Effector memory CD8-positive, alpha-beta T cell (primary cell): Measurements from ENCODE around the gene BRSK2.

Experiments
- ATAC-seq: fragments of 150-1000 bp; cut with Tn5 transposase; replicated peaks from 2 replicates; pipeline ENCODE4 v1.10.0; 2021; ENCODE audit warnings: mild to moderate bottlenecking, moderate library complexity
- DNase-seq, 3 experiments: peaks; one replicate each; pipeline ENCODE4 v3.0.0; 2021
- H3K27ac Mint-ChIP-seq, 2 donors: one replicate each; pipeline ENCODE4 v1.8.0; 2022; ENCODE audit warnings: mild to moderate bottlenecking in 2 of 2, mixed read lengths in 2 of 2, moderate library complexity in 2 of 2
- H3K27me3 Mint-ChIP-seq, 2 donors: one replicate each; pipeline ENCODE4 v1.8.0; 2022; ENCODE audit warnings: mixed read lengths in 2 of 2
- H3K36me3 Mint-ChIP-seq: one replicate; pipeline ENCODE4 v1.8.0; 2022; ENCODE audit warnings: mild to moderate bottlenecking, moderate library complexity, mixed read lengths; ENCODE audit not compliant: insufficient read depth
- H3K4me1 Mint-ChIP-seq, 2 donors: one replicate each; pipeline ENCODE4 v1.8.0; 2022; ENCODE audit warnings: low read depth in 2 of 2, mixed read lengths in 2 of 2
- H3K4me3 Mint-ChIP-seq, 2 donors: one replicate each; pipeline ENCODE4 v1.8.0; 2022; ENCODE audit warnings: mild to moderate bottlenecking in 2 of 2, mixed read lengths in 2 of 2, moderate library complexity in 2 of 2
- H3K9me3 Mint-ChIP-seq, 2 donors: one replicate each; pipeline ENCODE4 v1.8.0; 2022; ENCODE audit warnings: mixed read lengths in 2 of 2

Gene BRSK2

DNA sequence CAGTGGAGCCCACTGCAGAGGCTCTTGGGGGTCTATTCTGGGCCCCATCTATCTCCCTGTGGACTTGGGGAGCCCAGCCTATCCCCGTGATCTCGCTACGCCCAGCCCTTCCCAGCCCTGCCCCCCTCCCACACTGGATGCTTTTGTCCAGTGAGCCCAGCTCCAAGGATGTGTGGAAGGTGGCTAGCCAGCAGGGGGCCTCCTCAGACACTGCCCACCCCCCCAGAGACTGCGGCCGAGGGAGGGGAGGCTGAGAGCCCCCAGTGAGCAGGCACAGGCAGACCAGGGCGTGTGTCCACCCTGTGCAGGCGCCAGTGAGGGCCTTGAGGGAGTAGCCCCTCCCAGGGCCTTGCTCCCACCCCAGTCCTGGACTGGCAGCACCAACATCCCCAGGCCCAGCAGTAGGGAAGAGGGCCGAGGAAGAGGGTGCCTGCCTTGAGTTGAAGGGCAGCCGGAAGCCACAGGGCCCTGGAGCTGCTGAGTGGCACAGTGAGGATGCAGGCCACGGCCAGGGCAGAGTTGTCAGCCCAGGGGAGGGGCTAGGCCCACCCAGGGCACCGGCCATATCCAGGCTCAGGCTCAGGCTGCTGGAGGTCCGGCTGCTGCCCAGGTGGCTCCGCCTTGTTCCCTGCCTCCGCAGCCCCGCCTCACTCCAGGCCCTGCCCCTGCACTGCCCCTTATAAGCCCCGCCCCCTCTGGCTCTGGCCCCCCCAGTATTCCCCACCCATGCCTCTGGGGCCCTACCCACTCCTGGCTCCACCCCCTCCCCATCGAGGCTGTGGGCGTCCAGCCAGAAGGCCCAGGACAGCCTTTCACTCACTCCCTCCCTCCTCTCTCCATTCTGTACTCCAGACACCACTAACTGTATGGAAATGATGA is 68.8 kb downstream of the BRSK2 start:
- no peak for ATAC-seq

DNA sequence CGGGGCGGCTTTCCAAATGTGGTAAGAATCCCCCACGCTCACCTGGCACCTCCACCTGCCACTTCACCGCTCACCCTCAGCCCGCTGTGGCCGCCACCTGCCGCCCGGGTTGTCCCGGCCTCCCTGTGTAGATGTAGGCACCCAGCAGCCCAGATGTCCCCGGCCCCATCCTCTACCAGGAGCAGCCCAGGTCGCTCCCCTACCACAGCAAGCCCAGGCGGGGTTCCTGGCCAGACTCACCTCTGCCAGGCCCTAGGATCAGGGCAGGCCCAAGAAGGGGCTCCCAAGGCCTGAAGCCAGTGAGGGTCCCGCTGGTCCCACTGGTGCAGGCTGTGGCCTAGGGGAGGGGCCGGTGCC is 69.5 kb downstream of the BRSK2 start:
- ATAC-seq, result no peak
- peaks cover 9% of the 10 kb centered on the region for H3K36me3 Mint-ChIP-seq
- no peaks in the 10 kb centered on the region for H3K27me3 Mint-ChIP-seq
- no peaks in the 10 kb centered on the region for H3K9me3 Mint-ChIP-seq
- peaks cover 9 to 11% of the 10 kb centered on the region in 2 donors for H3K4me1 Mint-ChIP-seq
- DNase-seq, result no peak
- no peak overlapping the region for H3K27ac Mint-ChIP-seq
- H3K4me3 Mint-ChIP-seq, result no peak overlapping the region

More for the DNA sequence above, 68.8 kb downstream of the BRSK2 start:
- Mint-ChIP-seq H3K27me3 (no peaks in the 10 kb centered on the region), H3K4me3 (no peak overlapping the region), H3K4me1 (peaks cover 9 to 17% of the 10 kb centered on the region in 2 donors), H3K9me3 (no peaks in the 10 kb centered on the region), H3K27ac (no peak overlapping the region), H3K36me3 (peaks cover 12% of the 10 kb centered on the region)
- no peak for DNase-seq

DNA sequence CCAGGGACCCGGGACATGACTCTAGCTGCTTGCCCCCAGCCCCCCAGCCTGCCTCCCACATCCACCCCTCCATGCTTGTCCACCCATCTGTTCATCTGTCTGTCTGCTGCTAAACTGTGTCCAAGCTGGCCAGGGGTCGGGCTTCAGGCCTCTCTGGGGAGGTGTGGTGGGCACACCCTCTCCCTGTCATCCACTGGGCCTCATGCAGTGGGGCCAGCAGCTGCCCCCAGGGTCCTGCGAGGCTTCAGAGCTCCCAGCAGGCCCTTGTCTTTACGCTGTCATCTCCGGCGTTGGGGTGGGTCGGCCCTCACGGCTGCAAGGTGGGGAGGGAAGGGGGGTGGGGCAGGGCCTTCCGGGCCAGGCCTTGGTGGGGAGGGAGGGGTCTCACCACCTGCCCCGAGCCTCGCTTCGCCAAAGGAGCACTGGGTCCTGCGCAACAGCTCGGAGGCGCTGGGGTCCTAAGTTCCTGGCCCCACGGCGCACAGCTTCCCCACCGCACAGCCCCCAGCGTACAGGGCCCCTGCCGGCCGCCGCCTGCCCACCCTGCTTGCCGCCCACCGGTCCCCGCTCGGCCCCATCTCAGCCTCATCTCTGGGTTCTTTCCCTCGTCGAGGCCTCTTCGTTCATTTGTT is 70.1 kb downstream of the BRSK2 start:
- Mint-ChIP-seq H3K27me3 (no peaks in the 10 kb centered on the region), H3K27ac (no peak overlapping the region)

DNA sequence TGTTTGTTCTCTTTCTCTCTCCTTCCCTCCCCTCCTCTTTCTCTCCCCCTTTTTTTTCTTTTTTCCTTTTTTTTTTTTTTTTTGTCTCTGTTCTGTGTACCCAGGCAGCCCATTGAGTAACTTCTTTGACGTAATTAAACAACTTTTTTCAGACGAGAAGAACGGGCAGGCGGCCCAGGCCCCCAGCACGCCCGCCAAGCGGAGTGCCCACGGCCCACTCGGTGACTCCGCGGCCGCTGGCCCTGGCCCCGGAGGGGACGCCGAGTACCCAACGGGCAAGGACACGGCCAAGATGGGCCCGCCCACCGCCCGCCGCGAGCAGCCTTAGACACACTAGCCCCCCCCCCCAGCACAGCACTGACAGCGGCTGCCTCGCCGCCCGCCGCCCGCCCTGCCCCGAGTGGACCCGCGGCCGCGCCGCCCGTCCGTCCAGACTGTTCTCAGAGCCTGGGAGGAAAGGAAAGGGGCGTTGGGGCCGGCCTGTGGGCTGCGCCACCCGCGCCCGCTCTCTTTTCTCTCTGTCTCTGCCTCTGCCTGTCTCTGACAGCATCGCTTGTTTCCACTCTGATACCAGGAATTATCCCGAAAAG is 70.8 kb downstream of the BRSK2 start:
- Mint-ChIP-seq H3K9me3 (no peaks in the 10 kb centered on the region), H3K4me1 (peaks cover 9 to 10% of the 10 kb centered on the region in 2 donors), H3K27me3 (no peaks in the 10 kb centered on the region), H3K4me3 (no peak overlapping the region), H3K27ac (no peak overlapping the region), H3K36me3 (peaks cover 9% of the 10 kb centered on the region)
- ATAC-seq, result no peak
- no peak for DNase-seq

More for the DNA sequence above, 70.1 kb downstream of the BRSK2 start:
- H3K4me1 Mint-ChIP-seq, result peaks cover 9 to 11% of the 10 kb centered on the region in 2 donors
- no peak overlapping the region for H3K4me3 Mint-ChIP-seq
- H3K9me3 Mint-ChIP-seq, result no peaks in the 10 kb centered on the region
- peaks cover 9% of the 10 kb centered on the region for H3K36me3 Mint-ChIP-seq
- no peak for DNase-seq
- no peak for ATAC-seq

DNA sequence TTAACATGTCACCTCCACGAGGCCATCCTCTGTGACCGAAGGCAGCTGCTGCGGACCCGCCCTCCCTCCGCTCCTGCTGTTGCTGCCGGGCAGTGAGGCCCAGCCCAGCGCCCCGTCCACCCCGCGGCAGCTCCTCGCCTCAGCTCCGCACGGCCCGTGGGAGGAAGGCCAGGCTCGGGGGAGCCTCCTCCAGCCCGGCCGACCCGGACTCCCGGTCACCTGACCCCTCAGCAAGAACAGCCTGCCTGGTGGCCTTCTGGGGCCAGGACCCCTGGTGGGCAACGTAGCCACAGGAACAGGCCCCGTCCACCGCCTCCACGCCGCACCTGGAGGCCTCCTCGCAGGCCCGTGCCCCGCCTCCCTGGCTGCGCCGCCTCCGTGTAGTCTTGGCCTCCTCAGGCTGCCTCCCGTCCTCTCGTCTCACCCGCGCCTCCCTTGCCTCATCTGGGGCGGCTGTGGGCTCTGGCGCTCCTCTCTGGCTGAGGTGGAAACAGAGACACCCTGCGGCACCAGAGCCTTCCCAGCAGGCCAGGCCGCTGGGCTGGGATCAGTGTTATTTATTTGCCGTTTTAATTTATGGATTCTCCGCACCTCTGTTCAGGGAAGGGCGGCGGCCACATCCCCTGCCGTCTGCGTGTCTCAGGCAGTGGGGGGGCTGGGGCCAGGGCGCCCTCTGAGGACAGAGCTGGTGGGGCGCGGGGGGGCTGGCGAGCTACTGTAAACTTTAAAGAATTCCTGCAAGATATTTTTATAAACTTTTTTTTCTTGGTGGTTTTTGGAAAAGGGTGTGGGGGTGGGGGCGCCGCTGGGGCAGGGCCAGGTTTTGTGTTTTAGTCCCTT is 71.5 kb downstream of the BRSK2 start:
- Mint-ChIP-seq H3K9me3 (no peaks in the 10 kb centered on the region), H3K36me3 (peaks cover 7% of the 10 kb centered on the region), H3K4me3 (no peak overlapping the region), H3K27me3 (no peaks in the 10 kb centered on the region), H3K4me1 (peaks cover 4 to 7% of the 10 kb centered on the region in 2 donors), H3K27ac (no peak overlapping the region)
- ATAC-seq, result no peak
- no peak for DNase-seq

DNA sequence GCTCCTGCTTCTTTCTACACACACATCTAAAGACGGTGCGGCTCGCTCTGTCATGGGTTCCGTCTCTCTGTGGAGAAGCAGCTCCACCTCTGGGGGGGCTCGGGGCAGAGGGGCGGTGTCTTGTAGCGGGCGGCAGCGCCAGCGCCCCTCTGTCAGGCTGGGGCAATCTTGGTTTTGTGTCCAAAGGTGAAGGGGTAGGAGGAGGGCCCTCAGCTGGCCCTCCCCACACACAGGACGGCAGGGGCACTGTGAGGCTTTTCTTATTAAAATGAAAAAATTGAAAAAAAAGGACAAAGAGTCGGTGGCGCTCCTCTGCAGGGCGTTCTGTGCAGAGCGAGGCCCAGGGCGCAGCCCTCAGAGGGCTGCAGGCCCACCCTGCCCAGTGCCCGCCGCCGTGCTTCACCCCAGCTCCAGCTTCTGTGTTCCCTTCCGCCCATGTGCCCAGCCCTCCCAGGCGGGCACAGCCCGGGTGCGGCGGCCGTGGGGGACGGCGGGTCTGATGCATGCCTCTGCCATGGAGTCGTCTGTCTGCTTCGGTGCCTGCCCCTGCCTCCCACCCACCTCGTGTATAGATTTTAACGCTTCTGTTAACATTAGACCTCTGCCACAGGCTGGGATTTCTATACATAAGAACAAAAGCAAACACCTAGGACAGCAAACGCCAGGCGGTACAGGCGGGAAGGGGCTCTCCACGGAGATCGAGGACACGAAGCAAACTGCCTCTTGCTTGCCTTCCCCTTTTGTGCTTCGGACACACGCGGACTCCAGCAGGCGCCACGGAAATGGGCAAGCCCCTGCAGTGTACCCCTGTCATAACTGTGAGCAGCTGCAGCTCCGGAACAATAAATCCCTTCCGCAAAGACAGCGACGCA is 72.3 kb downstream of the BRSK2 start:
- peaks cover 6 to 10% of the 10 kb centered on the region in 2 donors for H3K4me1 Mint-ChIP-seq
- DNase-seq (no peak), ATAC-seq (no peak)
- no peak overlapping the region for H3K27ac Mint-ChIP-seq
- H3K27me3 Mint-ChIP-seq, result no peaks in the 10 kb centered on the region
- H3K4me3 Mint-ChIP-seq, result no peak overlapping the region
- peaks cover 5% of the 10 kb centered on the region for H3K36me3 Mint-ChIP-seq
- no peaks in the 10 kb centered on the region for H3K9me3 Mint-ChIP-seq

DNA sequence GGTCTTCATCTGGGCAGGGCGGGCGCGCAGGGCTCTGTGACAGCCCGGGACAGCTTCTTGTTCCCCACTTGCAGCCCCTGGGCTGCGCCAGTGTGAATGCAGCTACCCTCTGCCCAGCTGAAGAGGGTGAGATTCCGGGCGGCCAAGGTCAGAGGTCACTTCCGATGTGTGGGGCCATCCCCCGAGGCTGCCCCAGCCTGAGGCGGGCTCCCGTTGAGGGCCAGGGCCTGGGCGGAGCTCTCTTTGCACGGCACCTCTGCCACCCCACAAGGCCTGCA is 72.9 kb downstream of the BRSK2 start:
- Mint-ChIP-seq H3K27me3 (no peaks in the 10 kb centered on the region), H3K27ac (no peak overlapping the region), H3K4me3 (no peak overlapping the region), H3K4me1 (peaks cover 7 to 15% of the 10 kb centered on the region in 2 donors), H3K36me3 (peaks cover 2% of the 10 kb centered on the region), H3K9me3 (no peaks in the 10 kb centered on the region)
- no peak for DNase-seq
- ATAC-seq, result no peak

DNA sequence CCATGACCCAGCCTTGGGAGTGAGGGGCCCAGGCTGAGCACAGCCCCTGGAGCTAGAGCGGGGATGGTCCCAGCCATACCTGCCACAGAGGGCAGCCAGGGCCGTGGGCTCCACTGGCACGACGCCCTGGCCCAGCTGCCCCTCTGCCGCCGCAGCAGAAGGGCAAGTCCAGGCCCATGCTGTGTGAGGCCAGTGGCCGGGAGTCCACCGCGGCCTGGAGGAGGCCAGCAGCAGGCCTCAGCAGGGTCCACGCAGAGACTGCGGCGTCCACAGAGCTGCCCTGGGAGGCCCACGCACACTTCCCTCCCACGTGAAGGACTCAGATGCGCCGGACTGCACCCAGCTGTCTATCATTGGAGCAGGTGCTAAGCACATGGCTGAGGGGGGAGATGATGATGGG is 73.3 kb downstream of the BRSK2 start:
- Mint-ChIP-seq H3K4me3 (no peak overlapping the region), H3K36me3 (peaks cover 4% of the 10 kb centered on the region), H3K27me3 (no peaks in the 10 kb centered on the region), H3K27ac (no peak overlapping the region), H3K9me3 (no peaks in the 10 kb centered on the region), H3K4me1 (peaks cover 7 to 15% of the 10 kb centered on the region in 2 donors)
- no peak for DNase-seq
- ATAC-seq, result no peak

DNA sequence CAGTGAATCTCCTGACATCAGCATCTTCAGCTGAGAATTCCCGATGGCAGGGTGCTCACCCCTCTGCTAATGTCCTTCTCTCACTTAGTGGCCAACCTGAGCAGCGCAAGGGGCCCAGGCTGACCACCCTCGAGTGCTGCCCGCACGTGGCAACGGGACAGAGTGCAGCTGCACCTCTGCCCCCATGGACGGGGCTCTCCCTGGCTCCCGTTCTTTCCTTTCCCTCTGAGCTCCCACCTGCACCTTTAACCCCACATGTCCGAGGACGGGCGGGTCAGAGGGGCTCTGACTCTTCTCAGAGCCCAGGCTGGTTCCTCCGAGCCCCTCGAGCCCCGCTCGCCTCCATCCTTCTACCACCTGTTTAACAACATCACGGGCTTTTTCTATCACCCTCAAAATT is 77.0 kb downstream of the BRSK2 start:
- Mint-ChIP-seq H3K27ac (peak overlapping the region in 1 of 2 donors; percentile 11), H3K4me3 (no peak overlapping the region), H3K27me3 (no peaks in the 10 kb centered on the region)

DNA sequence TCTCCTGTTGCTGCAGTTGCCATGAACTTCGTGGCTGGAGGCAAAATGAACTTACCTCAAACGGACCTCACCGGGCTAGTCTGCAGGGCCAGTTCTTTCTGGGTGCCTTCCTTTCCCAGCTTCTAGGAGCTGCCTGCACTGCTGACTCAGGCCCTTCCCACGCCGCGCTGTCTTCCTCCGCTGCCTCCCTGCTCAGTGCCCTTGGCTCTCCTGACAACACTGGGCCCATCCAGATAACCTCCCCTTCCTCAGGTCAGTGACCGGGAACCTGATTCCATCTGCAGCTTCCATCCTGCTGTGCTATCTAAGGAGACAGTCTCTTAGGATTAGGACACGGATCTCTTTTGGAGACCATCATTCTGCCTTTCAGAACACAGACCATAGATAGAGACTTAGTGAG is 77.5 kb downstream of the BRSK2 start:
- H3K36me3 Mint-ChIP-seq, result peaks cover 11% of the 10 kb centered on the region
- DNase-seq, result no peak
- H3K27ac Mint-ChIP-seq, result peak overlapping the region in 1 of 2 donors; percentile 11
- H3K27me3 Mint-ChIP-seq, result no peaks in the 10 kb centered on the region
- H3K4me1 Mint-ChIP-seq, result peaks cover 5 to 15% of the 10 kb centered on the region in 2 donors
- no peak for ATAC-seq
- no peak overlapping the region for H3K4me3 Mint-ChIP-seq
- no peaks in the 10 kb centered on the region for H3K9me3 Mint-ChIP-seq

More for the DNA sequence above, 77.0 kb downstream of the BRSK2 start:
- ATAC-seq (no peak), DNase-seq (no peak)
- Mint-ChIP-seq H3K9me3 (no peaks in the 10 kb centered on the region), H3K36me3 (peaks cover 11% of the 10 kb centered on the region), H3K4me1 (peaks cover 5 to 15% of the 10 kb centered on the region in 2 donors)

DNA sequence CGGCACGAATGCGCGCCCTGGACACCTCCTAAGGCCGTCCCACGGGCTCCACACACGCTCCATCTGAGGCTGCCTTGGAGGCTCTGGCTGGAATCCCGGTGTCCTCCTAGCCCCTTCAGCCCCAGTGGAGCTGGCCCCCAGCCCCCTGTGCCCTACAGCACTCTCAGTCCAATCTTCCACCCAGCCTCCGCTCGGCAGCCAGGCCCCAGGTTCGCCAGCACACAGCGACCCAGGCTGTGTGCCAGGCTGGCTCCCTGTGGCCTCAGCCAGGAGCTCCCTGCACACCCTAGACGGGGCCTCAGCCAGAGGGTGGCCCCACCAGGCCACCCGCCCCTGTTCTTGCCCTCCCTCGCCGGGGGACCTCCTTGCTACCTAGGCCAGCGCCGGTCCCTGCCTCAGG is 78.3 kb downstream of the BRSK2 start:
- Mint-ChIP-seq H3K27ac (peak overlapping the region in 1 of 2 donors; percentile 38), H3K36me3 (peaks cover 13% of the 10 kb centered on the region), H3K27me3 (no peaks in the 10 kb centered on the region), H3K4me3 (no peak overlapping the region), H3K4me1 (peaks cover 5 to 15% of the 10 kb centered on the region in 2 donors), H3K9me3 (no peaks in the 10 kb centered on the region)
- no peak for ATAC-seq
- DNase-seq, result no peak

DNA sequence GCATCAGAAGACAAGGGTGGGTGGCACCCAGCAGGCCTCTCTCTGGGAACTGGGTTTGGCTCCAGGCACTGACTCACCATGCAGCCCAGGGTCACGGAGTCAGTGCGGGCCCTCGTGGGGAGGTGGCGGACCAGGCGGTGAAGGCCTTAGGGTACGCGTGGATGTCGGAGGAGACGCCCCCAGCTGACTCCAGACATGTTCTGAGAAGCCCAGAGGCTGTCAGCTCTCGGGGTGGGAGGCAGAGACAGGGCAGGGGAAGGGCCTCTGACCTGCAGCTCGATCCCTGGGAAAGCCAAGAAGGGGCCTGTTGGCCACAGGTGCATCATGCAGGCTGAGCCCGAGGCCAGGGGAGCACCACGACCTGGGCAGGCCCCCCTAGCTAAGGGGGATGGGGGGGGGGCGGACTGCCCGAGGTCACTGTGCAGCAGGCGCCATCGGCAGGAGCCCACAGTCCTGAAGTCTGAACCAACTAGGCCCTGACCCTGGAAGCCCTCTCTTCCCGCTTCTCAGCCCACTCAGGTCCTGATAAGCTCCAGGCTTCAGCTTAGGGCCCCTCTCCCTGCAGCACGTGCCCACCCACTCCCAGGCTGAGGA is 78.8 kb downstream of the BRSK2 start:
- peaks cover 5 to 15% of the 10 kb centered on the region in 2 donors for H3K4me1 Mint-ChIP-seq
- DNase-seq (no peak), ATAC-seq (no peak)
- no peak overlapping the region for H3K4me3 Mint-ChIP-seq
- no peaks in the 10 kb centered on the region for H3K27me3 Mint-ChIP-seq
- peaks cover 15% of the 10 kb centered on the region for H3K36me3 Mint-ChIP-seq
- peak overlapping the region in 1 of 2 donors; percentile 38 for H3K27ac Mint-ChIP-seq
- no peaks in the 10 kb centered on the region for H3K9me3 Mint-ChIP-seq
